HG02763 (cell line): ENCODE data around the gene JAG1.

Experiments
- ATAC-seq: cut with Tn5 transposase; IDR thresholded peaks from one replicate; pipeline ENCODE4 v1.9.1; 2021; ENCODE audit warnings: mild to moderate bottlenecking, moderate library complexity; ENCODE audit not compliant: unreplicated experiment

Gene JAG1

GRCh38 chr20:10669843-10670446 lies 3.9 kb downstream of the JAG1 start:
- ATAC-seq = no peak

- no peak for ATAC-seq
Measured at GRCh38 chr20:10668677-10669368, 5.0 kb downstream of the JAG1 start.

GRCh38 chr20:10667560-10668167 lies 6.1 kb downstream of the JAG1 start:
- ATAC-seq = no peak

GRCh38 chr20:10667077-10667401 lies 6.8 kb downstream of the JAG1 start:
- no peak for ATAC-seq

- no peak for ATAC-seq
Measured at GRCh38 chr20:10666221-10667076, 7.3 kb downstream of the JAG1 start.

GRCh38 chr20:10665791-10666190 lies 8.0 kb downstream of the JAG1 start:
- ATAC-seq = no peak

- no peak for ATAC-seq
Measured at GRCh38 chr20:10665027-10665561, 8.7 kb downstream of the JAG1 start.

GRCh38 chr20:10663756-10664155 lies 10.0 kb downstream of the JAG1 start:
- ATAC-seq = no peak

- ATAC-seq = no peak
Measured at GRCh38 chr20:10662661-10663458, 10.9 kb downstream of the JAG1 start.

- no peak for ATAC-seq
Measured at GRCh38 chr20:10662151-10662550, 11.6 kb downstream of the JAG1 start.

- no peak for ATAC-seq
Measured at GRCh38 chr20:10661261-10661660, 12.5 kb downstream of the JAG1 start.

- ATAC-seq = no peak
Measured at GRCh38 chr20:10660661-10661060, 13.1 kb downstream of the JAG1 start.

- no peak for ATAC-seq
Measured at GRCh38 chr20:10659651-10660601, 13.9 kb downstream of the JAG1 start.

GRCh38 chr20:10658876-10659632 lies 14.7 kb downstream of the JAG1 start:
- ATAC-seq = no peak

GRCh38 chr20:10658051-10658823 lies 15.6 kb downstream of the JAG1 start:
- no peak for ATAC-seq

- no peak for ATAC-seq
Measured at GRCh38 chr20:10657453-10657852, 16.3 kb downstream of the JAG1 start.

GRCh38 chr20:10655720-10656669 lies 17.8 kb downstream of the JAG1 start:
- no peak for ATAC-seq
